NT2/D1 (cell line): ENCODE results near the gene GAL3ST2.

Experiments
- SUZ12 ChIP-seq: IDR thresholded peaks from 2 replicates; pipeline ENCODE4 v1.6.1; 2011; ENCODE audit not compliant: insufficient read length, insufficient read depth; ENCODE audit errors: extremely low read depth
- YY1 ChIP-seq: IDR thresholded peaks from 2 replicates; pipeline ENCODE4 v1.6.1; 2011; ENCODE audit not compliant: insufficient read length, insufficient read depth

GRCh38 chr2:241842620-241843211 is 66.1 kb downstream of the GAL3ST2 start:
- no peak for TF ChIP-seq YY1
- TF ChIP-seq SUZ12 = no peak
